ENCODE measurements around the gene NR2F1-AS1. TPM values are rescaled to one million over a fixed set of nuclear protein-coding genes. Genes with fewer than 3 reads are reported as not detected.

The NR2F1-AS1 gene
- total RNA-seq, 1 donor from 2014 or later: not detected

DNA sequence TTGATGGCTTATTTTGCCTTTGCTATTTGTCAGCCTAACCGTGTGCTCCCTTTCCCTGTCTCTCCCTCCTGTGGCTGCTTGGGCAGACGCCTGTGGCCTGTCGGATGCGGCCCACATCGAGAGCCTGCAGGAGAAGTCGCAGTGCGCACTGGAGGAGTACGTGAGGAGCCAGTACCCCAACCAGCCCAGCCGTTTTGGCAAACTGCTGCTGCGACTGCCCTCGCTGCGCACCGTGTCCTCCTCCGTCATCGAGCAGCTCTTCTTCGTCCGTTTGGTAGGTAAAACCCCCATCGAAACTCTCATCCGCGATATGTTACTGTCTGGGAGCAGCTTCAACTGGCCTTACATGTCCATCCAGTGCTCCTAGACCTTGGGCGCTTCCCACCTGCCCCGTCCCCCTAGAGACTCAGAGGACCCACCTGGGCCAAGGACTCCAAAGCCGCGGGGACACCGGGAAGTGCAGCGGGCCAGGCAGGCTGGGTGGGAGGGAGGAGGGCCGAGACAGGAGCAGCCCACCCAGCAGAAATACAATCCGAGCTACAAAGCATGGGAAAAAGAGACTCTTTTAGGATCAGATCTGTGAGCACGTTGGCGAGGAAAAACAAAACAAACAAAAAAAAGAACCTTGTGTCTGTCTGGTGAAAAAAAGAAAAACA, 12.6 kb upstream of the NR2F1-AS1 start:
- Mint-ChIP-seq H3K27ac (no peak overlapping the region), H3K27me3 (peaks cover 69% of the 10 kb centered on the region), H3K9me3 (no peaks in the 10 kb centered on the region), H3K4me1 (peaks cover 5% of the 10 kb centered on the region), H3K36me3 (ENCODE audit: low read depth) (no peaks in the 10 kb centered on the region), H3K4me3 (no peak overlapping the region)
- ChIA-PET CTCF (no interaction called here), POLR2A (no interaction called here)
- no peak for DNase-seq
- ATAC-seq (ENCODE audit: low read depth): no peak
- TF ChIP-seq, protein P1, sequence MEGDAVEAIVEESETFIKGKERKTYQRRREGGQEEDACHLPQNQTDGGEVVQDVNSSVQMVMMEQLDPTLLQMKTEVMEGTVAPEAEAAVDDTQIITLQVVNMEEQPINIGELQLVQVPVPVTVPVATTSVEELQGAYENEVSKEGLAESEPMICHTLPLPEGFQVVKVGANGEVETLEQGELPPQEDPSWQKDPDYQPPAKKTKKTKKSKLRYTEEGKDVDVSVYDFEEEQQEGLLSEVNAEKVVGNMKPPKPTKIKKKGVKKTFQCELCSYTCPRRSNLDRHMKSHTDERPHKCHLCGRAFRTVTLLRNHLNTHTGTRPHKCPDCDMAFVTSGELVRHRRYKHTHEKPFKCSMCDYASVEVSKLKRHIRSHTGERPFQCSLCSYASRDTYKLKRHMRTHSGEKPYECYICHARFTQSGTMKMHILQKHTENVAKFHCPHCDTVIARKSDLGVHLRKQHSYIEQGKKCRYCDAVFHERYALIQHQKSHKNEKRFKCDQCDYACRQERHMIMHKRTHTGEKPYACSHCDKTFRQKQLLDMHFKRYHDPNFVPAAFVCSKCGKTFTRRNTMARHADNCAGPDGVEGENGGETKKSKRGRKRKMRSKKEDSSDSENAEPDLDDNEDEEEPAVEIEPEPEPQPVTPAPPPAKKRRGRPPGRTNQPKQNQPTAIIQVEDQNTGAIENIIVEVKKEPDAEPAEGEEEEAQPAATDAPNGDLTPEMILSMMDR (IDR thresholded peaks at IDR 0.05): no peak
- intact Hi-C loops (cut with micrococcal nuclease): no loop called here

DNA sequence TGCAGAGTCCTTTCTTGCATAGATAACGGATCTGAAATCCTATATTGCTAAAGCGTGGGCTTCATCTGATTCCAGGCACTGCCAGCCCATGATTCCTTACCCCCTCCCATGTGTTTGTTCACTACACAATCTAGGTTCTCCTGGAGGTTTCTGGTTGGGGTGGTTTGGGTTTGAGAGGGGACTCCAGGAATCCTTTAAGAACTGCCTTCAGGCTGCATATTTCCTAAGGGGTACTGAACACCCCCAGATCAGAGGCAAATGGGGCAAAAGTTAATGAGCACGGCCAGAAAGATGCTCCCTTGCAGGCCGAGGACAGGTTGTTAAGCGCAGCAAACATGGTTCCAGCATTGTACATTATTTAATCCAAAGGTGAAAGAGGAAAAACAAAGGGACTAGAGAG, 11.9 kb upstream of the NR2F1-AS1 start:
- no peak overlapping the region for H3K27ac Mint-ChIP-seq
- POLR2A ChIA-PET: no interaction called here

DNA sequence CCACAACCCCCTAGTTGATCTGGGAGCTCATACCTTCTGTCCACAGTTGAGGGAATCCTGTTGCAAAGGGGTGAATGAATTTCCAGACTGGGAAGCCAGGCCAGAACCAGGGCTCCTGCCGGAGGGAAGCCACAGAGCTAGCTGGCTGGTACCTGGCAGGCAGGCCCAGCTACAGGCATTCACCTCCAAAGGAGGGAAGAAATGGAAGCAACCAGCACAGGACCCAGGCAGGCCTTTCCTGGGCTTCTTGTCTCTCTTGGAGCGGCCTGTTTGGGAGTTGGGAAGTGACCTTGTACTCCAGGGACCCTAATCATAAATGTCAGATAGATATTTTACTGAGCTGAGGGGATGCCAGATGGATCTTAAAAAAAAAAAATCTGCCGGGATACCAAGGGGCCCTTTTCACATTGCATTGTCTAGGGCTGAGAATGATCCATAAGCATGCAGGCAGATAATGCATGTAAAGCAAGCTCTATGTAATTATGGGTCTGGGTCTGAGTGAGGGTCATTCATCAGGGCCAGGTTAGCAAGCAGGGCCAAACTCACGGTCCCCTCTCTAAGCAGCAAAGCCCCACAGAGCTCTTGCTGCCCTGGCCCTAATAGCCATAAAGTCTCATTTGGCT, 10.4 kb upstream of the NR2F1-AS1 start:
- Mint-ChIP-seq H3K4me3 (no peak overlapping the region), H3K9me3 (no peaks in the 10 kb centered on the region), H3K4me1 (peaks cover 5% of the 10 kb centered on the region), H3K27ac (no peak overlapping the region), H3K36me3 (ENCODE audit: low read depth) (peaks cover 3% of the 10 kb centered on the region), H3K27me3 (peaks cover 78% of the 10 kb centered on the region)
- POLR2A ChIA-PET: no interaction called here
- intact Hi-C loops (cut with micrococcal nuclease): no loop called here
- TF ChIP-seq, protein P1 (IDR thresholded peaks at IDR 0.05): no peak
- ATAC-seq (ENCODE audit: low read depth) (no peak), DNase-seq (no peak)
- CTCF ChIA-PET: no interaction called here

More for the DNA sequence above, 11.9 kb upstream of the NR2F1-AS1 start:
- Mint-ChIP-seq H3K4me1 (peaks cover 5% of the 10 kb centered on the region), H3K9me3 (no peaks in the 10 kb centered on the region), H3K4me3 (no peak overlapping the region), H3K27me3 (peaks cover 73% of the 10 kb centered on the region), H3K36me3 (ENCODE audit: low read depth) (no peaks in the 10 kb centered on the region)
- DNase-seq (no peak), ATAC-seq (ENCODE audit: low read depth) (no peak)
- TF ChIP-seq, protein P1 (IDR thresholded peaks at IDR 0.05): no peak
- CTCF ChIA-PET: no interaction called here
- intact Hi-C loops (cut with micrococcal nuclease): no loop called here

DNA sequence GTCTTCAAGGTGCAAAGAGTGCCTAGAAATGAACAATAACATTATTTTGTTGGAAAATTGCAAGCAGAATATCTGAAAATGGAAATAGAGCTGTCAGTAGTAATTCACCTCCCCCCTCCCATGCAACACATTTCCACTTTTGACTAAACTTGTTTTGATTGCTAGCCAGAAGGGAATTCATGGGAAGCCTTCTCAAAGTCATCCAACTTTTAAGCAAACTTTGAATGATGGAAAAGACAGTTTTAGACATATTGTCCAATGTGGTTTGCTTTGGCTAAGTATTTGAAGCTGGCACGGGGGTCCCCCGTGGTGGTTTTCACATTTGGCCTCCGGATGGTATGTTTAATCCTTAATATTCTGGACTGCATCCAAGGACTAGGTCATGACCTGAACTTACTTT, 9.5 kb upstream of the NR2F1-AS1 start:
- no peak for DNase-seq
- H3K9me3 Mint-ChIP-seq: no peaks in the 10 kb centered on the region
- peaks cover 3% of the 10 kb centered on the region for H3K36me3 Mint-ChIP-seq (ENCODE audit: low read depth)
- no peak overlapping the region for H3K4me3 Mint-ChIP-seq
- peaks cover 12% of the 10 kb centered on the region for H3K4me1 Mint-ChIP-seq
- CTCF ChIA-PET: no interaction called here
- intact Hi-C loops (cut with micrococcal nuclease): no loop called here
- peaks cover 79% of the 10 kb centered on the region for H3K27me3 Mint-ChIP-seq
- no peak for ATAC-seq (ENCODE audit: low read depth)
- no peak overlapping the region for H3K27ac Mint-ChIP-seq
- TF ChIP-seq, protein P1 (IDR thresholded peaks at IDR 0.05): no peak
- POLR2A ChIA-PET: no interaction called here

DNA sequence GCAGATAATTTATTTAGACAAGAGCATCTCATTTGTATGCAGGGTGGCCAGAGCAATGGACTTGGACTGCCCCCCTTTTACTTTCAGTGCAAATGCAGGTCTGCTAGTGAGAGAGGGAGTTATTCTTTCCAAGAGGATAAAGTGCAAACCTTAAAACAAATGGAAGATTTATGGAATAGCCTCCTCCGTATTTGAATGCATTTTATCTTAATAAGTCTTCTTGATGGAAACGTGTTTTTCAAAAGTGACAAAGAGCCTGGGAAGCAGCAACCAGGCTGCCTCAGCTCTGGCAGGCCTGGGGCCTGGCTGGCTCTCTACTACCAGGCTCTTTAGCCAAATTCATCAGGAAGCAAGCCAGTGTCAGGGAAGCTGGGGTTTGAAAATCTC, 8.8 kb upstream of the NR2F1-AS1 start:
- Mint-ChIP-seq H3K4me1 (peaks cover 16% of the 10 kb centered on the region), H3K27ac (no peak overlapping the region), H3K4me3 (no peak overlapping the region), H3K36me3 (ENCODE audit: low read depth) (peaks cover 3% of the 10 kb centered on the region), H3K9me3 (no peaks in the 10 kb centered on the region), H3K27me3 (peaks cover 72% of the 10 kb centered on the region)
- ChIA-PET CTCF (no interaction called here), POLR2A (no interaction called here)
- TF ChIP-seq, protein P1 (IDR thresholded peaks at IDR 0.05): no peak
- intact Hi-C loops (cut with micrococcal nuclease): loop anchor here (10.0 kb wide), 1 partner anchor 1265 kb away; no protein-coding TSS in a partner anchor
- ATAC-seq (ENCODE audit: low read depth): no peak
- DNase-seq: no peak

Measured in activated B cell treated with CpG ODN at 0.5 μM for 24 hours (primary cell).